HG02884 (cell line): Measurements from ENCODE around the gene SLC41A3.
"Not testable (repeated sequence)": the region's sequence is repeated elsewhere in the genome, so short reads cannot be mapped to it uniquely, and the experiment has no call there.

Experiments used
- ATAC-seq: cut with Tn5 transposase; IDR thresholded peaks from one replicate; pipeline ENCODE4 v1.9.1; 2021; ENCODE audit warnings: mild to moderate bottlenecking, moderate library complexity; ENCODE audit not compliant: unreplicated experiment

Gene SLC41A3

GRCh38 chr3:126107203-126107939 is 23.4 kb upstream of the SLC41A3 start:
- ATAC-seq = no peak

- no peak for ATAC-seq
These were observed 22.6 kb upstream of the SLC41A3 start for GRCh38 chr3:126106336-126107202.

DNA sequence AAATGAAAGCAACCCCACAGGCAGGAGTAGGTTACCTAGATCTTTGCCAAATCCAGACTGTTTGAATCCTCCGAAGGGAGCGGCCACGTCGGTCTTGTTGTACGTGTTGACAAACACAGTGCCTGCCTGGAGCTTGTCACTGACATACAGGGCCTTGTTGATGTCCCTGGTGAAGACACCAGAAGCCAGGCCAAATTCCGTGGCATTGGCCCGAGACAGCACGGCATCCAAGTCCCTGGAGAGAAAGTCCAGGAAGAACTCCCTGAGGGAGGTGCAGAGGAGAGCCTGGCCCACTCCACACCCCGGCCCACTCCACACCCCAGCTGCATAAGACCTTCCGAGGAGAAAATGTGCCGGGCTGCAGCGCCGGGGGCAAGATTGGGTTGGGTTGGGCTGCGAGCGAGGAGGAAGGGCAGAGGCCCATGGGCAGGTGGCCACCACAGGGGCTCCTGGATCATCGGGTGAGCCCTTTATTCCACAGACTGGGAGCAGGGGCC is 21.8 kb upstream of the SLC41A3 start:
- ATAC-seq = no peak

DNA sequence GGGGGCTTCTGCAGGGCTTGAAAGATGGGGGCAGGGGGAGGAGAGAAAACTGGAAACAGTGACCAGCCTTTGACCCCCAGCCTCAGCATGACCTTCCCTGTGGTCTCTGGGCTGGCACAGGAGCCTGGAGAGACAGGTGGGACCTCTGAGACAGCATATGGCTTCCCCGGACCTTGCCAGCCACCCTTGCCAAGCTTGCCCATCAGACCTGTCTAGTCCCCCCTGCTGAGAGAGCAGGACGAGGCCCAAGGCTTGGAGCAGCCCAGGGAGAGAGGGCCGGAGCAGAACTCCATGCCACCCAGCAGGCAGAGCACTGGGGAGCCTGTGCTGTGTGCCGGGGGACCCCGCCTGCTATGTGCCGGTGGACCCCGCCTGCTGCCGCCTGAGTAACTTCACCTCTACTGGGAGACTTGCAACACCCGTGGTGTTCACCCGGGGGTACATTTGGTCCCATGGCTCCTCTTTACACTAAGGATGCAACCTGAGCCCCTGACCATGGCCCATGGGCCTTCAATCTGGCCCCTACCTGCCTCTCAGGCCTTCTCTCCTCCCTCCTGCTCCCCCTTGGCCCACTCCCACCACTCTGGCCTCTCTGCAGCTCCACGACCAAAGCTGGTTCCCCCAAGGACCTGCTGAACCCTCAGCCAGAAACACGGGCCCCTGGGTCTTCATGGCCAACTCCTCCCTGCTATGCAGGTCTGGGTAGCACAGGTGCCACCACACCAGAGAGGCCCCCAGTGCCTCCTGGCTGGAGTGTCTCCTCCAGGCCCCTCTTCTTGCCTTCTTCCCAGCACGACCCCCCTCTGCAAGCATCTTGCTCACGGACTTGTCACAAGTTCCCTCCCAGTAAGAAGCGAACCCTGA is 21.1 kb upstream of the SLC41A3 start:
- no peak for ATAC-seq

DNA sequence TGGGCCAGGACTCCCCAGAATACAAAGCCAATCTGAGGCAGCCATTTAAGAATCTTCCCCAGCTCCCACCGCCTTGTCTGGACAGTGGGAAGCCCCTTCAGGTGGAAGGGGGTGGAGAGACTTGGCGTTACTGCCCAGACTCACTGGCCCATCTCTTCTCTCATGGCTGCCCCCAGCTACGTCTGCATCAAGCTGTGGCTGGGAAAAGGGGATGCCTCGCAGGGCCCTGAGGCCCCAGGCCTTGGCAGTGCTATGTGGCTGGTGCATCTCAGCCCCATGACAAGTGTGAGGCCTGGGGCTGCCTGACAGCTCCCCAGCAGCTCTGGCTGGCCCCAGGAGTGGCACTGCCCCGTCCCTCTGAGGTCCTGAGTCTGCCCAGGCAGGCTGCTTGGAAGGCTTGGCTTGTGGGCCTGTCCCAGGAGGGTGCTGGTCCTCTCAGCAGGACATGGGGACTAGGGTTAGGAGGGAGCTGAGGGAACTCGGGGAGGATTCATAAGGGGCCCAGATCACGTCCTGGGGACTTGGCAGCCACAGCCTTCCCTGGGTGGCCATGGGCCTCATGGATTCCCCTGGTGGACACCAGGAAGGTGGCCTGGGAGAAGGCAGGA is 20.2 kb upstream of the SLC41A3 start:
- ATAC-seq = no peak

- ATAC-seq = no peak
These were observed 19.4 kb upstream of the SLC41A3 start for GRCh38 chr3:126103121-126104027.

- ATAC-seq = no peak
These were observed 18.6 kb upstream of the SLC41A3 start for GRCh38 chr3:126102530-126102951.

GRCh38 chr3:126102011-126102410 is 18.1 kb upstream of the SLC41A3 start:
- ATAC-seq = no peak

DNA sequence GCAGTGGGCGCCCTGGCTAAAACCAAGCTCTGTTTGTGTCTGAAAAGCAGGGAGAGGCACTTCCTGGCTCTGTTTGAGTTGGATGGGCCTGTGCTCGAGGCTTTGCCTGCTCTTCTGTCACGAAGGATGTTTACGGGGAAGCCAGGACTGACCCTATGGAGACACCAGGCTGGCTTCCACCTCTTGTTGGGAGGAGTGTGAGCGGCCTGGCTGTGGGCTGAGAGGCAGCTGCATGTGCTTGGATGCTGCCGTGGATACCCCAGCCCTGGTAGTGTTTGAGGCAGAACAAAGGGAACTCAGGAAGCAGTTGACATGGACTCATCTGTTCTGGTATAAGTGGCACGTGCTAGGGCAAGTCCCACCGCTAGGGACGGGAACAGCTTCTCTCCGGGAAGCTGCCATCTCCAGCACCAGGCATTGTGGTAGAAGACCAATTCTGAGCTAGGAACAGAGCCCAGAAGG is 17.6 kb upstream of the SLC41A3 start:
- no peak for ATAC-seq

GRCh38 chr3:126100634-126101301 is 16.8 kb upstream of the SLC41A3 start:
- peak; percentile 55 for ATAC-seq

- no peak for ATAC-seq
These were observed 16.3 kb upstream of the SLC41A3 start for GRCh38 chr3:126100269-126100633.

DNA sequence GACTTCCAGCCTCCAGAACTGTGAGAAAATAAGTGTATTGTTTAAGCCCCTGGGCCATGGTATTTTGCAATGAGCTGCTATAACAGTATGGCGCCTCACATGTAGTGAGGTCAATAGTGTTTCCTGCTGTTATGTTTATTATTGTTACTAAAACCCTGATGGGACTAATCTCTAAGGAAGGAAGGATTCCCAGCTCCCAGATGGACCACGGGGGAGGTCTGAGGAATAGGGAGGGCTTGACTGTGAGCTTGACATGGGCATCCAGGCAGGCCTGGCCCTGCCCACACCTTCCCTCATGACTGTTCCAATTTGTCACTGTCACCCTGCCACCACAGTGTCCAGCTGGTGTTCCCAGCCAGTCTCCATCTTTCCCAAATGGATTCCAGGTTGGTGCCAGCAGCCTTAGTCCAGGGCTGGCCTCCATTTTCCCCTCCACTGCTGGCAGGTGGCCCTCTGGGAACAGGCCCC is 14.5 kb upstream of the SLC41A3 start:
- no peak for ATAC-seq

GRCh38 chr3:126097801-126098200 is 13.9 kb upstream of the SLC41A3 start:
- no peak for ATAC-seq

- ATAC-seq = not testable (repeated sequence)
These were observed 12.3 kb upstream of the SLC41A3 start for GRCh38 chr3:126096274-126096673.

DNA sequence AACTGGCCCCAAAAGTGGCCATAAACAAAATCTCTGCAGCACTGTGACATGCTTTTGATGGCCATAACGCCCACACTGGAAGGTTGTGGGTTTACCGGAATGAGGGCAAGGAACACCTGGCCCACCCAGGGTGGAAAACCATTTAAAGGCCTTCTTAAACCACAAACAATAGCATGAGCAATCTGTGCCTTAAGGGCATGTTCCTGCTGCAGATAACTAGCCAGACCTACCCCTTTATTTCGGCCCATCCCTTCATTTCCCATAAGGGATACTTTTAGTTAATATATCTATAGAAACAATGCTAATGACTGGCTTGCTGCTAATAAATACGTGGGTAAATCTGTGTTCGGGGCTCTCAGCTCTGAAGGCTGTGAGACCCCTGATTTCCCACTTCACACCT is 8.2 kb upstream of the SLC41A3 start:
- ATAC-seq = not testable (repeated sequence)

DNA sequence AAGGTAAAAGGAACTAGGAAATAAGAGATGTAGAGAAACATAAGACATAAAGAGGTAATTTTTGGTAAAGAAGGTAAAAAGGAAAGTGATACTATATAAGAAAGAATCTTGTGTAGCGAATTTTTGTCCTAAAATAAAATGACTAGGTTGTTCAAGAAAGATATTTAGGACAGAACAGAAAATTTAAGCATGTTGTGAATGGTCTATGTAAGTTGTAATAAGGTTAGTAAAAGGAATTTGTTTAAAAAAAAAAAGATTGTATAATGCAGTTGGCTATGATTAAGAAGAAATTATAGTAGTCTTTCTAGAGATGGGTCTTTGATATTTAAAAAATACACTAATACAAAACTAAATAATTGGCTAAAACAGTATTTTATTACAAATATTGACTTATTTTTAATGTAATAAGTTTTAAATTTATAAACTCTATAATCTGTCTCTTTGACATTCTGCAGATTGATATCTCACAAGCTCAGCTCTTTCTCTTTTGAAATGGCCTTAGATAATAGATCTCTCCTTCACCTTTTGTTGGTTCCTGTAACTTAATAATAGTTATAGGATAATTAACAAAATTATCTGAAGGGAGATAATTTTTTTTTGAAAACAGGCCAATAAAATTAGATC is 3.7 kb upstream of the SLC41A3 start:
- no peak for ATAC-seq

GRCh38 chr3:126085841-126086240 is 1.9 kb upstream of the SLC41A3 start:
- ATAC-seq = no peak

DNA sequence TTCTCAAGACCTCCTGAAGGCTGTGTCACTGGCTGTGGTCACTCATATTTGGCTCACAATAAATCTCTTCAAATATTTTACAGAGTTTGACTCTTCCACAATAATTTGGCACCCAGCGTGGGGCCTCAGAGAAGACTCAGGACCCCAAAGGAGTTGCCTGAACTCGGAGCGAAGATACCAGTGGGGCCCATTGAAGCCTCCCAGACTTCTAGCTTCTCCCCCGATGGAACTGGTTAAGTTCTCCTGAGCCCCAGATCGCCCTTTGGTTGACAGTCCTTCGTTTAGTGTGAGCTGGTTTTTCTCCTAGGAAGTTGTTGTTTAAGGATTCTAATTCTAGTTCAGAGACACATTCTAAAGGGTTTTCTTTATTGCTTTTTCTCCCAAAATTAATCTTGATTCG is 1.4 kb upstream of the SLC41A3 start:
- no peak for ATAC-seq
